Psoas muscle (tissue), 8 donors: ENCODE results near the gene MS4A5. TPM values are rescaled to one million over a fixed set of nuclear protein-coding genes. Genes with fewer than 3 reads are reported as not detected.

Source experiments
- ATAC-seq, 4 donors: fragments of 200-7000 bp; cut with Tn5 transposase; one replicate each; pipeline ENCODE4 v1.9.1; 2020; ENCODE audit warnings: moderate library complexity in 3 of 4, mild to moderate bottlenecking in 2 of 4
- DNase-seq, 2 donors: peaks; one replicate each; pipeline ENCODE4 v3.0.0-alpha.2; 2020
- H3K27ac ChIP-seq: fragments of 200-600 bp; one replicate; pipeline ENCODE4 v1.8.0; 2022
- H3K27me3 ChIP-seq, 3 donors: fragments of 200-600 bp in 1 of 3; one replicate each; pipeline versions ENCODE4 v1.6.1 to v1.8.0; 2013 to 2022; ENCODE audit warnings: low read length in 2 of 3, mild to moderate bottlenecking in 2 of 3, moderate library complexity in 1 of 3; ENCODE audit not compliant: insufficient read depth in 3 of 3
- H3K36me3 ChIP-seq, 2 donors: fragments of 200-600 bp in 1 of 2; one replicate each; pipeline versions ENCODE4 v1.6.1 to v1.8.0; 2013 to 2022; ENCODE audit warnings: low read depth in 1 of 2, mild to moderate bottlenecking in 1 of 2, moderate library complexity in 1 of 2; ENCODE audit not compliant: insufficient read depth in 1 of 2
- H3K4me1 ChIP-seq: fragments of 200-600 bp; one replicate; pipeline ENCODE4 v1.8.0; 2022
- H3K4me3 ChIP-seq: fragments of 200-600 bp; one replicate; pipeline ENCODE4 v1.8.0; 2022; ENCODE audit warnings: mild to moderate bottlenecking
- H3K9me3 ChIP-seq: fragments of 200-600 bp; one replicate; pipeline ENCODE4 v1.8.0; 2022
- CTCF ChIP-seq: fragments of 200-600 bp; IDR thresholded peaks from one replicate; pipeline ENCODE4 v1.8.0; 2022; ENCODE audit warnings: antibody characterized with exemption
- WGBS, 3 donors: extraction: QIAGEN DNeasy Blood & Tissue Kit; methylation state at CpG; one replicate each; pipeline versions ENCODE4 v1.1.6 to v1.1.7; 2013; 5-methylcytosine and 5-hydroxymethylcytosine counted together
- intact Hi-C, 2 donors: fragments of 100-400 bp; cut with DNase I; formaldehyde crosslinking; loops; one replicate each; pipeline versions ENCODE4 v1.11.0 to v1.14.2; 2022
- polyA plus RNA-seq, 3 donors: library from polyadenylated mRNA; stranded (reverse); fragments of 200-250 nt; gene quantifications; one replicate each; pipeline ENCODE4 v1.2.3, GENCODE V29; 2013
- total RNA-seq, 4 donors: library from RNA; stranded (reverse); fragmentation: NEBNext Ultra II Directional in 2 of 4; extraction: Animal tissue kit (Norgen Biotek cat#: 25700) in 2 of 4; gene quantifications; one replicate each; pipeline versions ENCODE4 v1.2.1 to v1.2.4, GENCODE V29; 2021 to 2023
- donor health status: healthy with polysubstance abuse.
- donor health status: DM: no; HTN: no; CAD: no; lungs with moderate emphysema.
- donor health status: Bipolar disorder and iron deficiency.
- donor health status: healthy.
- donor health status: DM: yes; HTN: yes; CAD: no.
- donor health status: DM: no; HTN: no; CAD: no.
- donor health status: DM: no; HTN: no; CAD: no.
- donor health status: DM: yes; HTN: yes; CAD: no.

The MS4A5 gene
- total and polyA plus RNA-seq, 7 donors: not detected

GRCh38 chr11:60393016-60393415 lies 36.4 kb upstream of the MS4A5 start:
- 81 to 88% (median 83%) methylated on average over 5 of the region's 5 CpGs for WGBS, 3 donors

GRCh38 chr11:60394666-60395380 lies 34.5 kb upstream of the MS4A5 start:
- intact Hi-C loops: no loop called here
- H3K4me1 ChIP-seq: no peaks in the 10 kb centered on the region
- no peak for DNase-seq
- WGBS, 3 donors: 72 to 83% (median 74%) methylated on average over 7 of the region's 7 CpGs
- no peaks in the 10 kb centered on the region for H3K27me3 ChIP-seq
- H3K9me3 ChIP-seq: no peaks in the 10 kb centered on the region
- no peak for ATAC-seq
- no peaks in the 10 kb centered on the region for H3K36me3 ChIP-seq
- no peak overlapping the region for H3K4me3 ChIP-seq
- no peak overlapping the region for H3K27ac ChIP-seq
- no peak for TF ChIP-seq CTCF

More at GRCh38 chr11:60393016-60393415, 36.4 kb upstream of the MS4A5 start:
- no peak for TF ChIP-seq CTCF
- no peaks in the 10 kb centered on the region for H3K36me3 ChIP-seq
- intact Hi-C loops: no loop called here
- no peak overlapping the region for H3K27ac ChIP-seq
- no peaks in the 10 kb centered on the region for H3K27me3 ChIP-seq
- no peak overlapping the region for H3K4me3 ChIP-seq
- H3K9me3 ChIP-seq: no peaks in the 10 kb centered on the region
- no peak for ATAC-seq
- DNase-seq: no peak
- H3K4me1 ChIP-seq: no peaks in the 10 kb centered on the region

- TF ChIP-seq CTCF: no peak
- DNase-seq (no peak), ATAC-seq (no peak)
- Histone ChIP-seq H3K27me3 (no peaks in the 10 kb centered on the region), H3K4me3 (no peak within 1 kb of the TSS), H3K4me1 (no peaks in the 10 kb centered on the region), H3K9me3 (no peaks in the 10 kb centered on the region), H3K36me3 (no peaks in the 10 kb centered on the region), H3K27ac (no peak within 1 kb of the TSS)
- WGBS, 3 donors: 60 to 64% (median 63%) methylated on average over 3 of the region's 3 CpGs
- intact Hi-C loops: no loop called here
These were observed 33.0 kb upstream of the MS4A5 start, which contains the start of gene MS4A14 for GRCh38 chr11:60396382-60396781. Gene MS4A14 (plus strand): TSS chr11:60396459. CDS start chr11:60396579, 120 bp downstream.

- intact Hi-C loops: no loop called here
- TF ChIP-seq CTCF: no peak
- Histone ChIP-seq H3K27me3 (no peaks in the 10 kb centered on the region), H3K4me1 (no peaks in the 10 kb centered on the region), H3K9me3 (no peaks in the 10 kb centered on the region), H3K36me3 (no peaks in the 10 kb centered on the region), H3K27ac (no peak overlapping the region), H3K4me3 (no peak overlapping the region)
- no peak for DNase-seq
- WGBS, 3 donors: 0 to 11% (median 2%) methylated on average over 1 of the region's 1 CpG
- no peak for ATAC-seq
These were observed 32.6 kb upstream of the MS4A5 start for GRCh38 chr11:60396799-60397198.

GRCh38 chr11:60420015-60420414 lies 9.4 kb upstream of the MS4A5 start:
- WGBS, 3 donors: 13 to 25% (median 20%) methylated on average over 2 of the region's 2 CpGs
- no peak for ATAC-seq
- no peak for TF ChIP-seq CTCF
- Histone ChIP-seq H3K36me3 (no peaks in the 10 kb centered on the region), H3K9me3 (no peaks in the 10 kb centered on the region), H3K4me3 (no peak overlapping the region), H3K4me1 (no peaks in the 10 kb centered on the region), H3K27ac (no peak overlapping the region), H3K27me3 (no peaks in the 10 kb centered on the region)
- DNase-seq: no peak
- intact Hi-C loops: no loop called here
